ENCODE results near the gene ITGAE. TPM values are rescaled to one million over a fixed set of nuclear protein-coding genes. Genes with fewer than 3 reads are reported as not detected.

ITGAE gene
- total and polyA plus RNA-seq, 8 donors = 4.4 to 29.0 (median 7.0) TPM

DNA sequence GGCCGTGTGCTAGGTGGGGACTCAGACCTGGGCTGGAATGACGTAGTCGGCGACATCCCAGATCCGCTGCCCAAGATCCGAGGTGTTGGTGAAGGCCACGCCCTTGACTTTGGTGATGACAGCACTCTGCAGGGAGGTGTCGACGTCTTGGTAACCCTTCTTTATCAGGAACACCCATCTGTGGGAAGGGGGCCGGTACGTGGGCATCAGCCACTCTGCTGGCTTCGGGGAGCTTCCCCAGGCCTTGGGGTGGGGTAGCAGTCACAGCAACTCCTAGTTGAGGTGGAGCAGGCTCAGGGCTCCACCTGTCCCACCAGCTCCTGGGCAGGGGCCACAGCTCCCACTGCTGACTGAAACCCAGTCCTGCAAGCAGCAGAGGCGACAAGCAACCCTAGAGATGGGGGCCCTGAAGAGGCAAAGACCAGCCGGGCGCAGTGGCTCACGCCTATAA is 109.3 kb downstream of the ITGAE start:
- no peak for FAIRE-seq

DNA sequence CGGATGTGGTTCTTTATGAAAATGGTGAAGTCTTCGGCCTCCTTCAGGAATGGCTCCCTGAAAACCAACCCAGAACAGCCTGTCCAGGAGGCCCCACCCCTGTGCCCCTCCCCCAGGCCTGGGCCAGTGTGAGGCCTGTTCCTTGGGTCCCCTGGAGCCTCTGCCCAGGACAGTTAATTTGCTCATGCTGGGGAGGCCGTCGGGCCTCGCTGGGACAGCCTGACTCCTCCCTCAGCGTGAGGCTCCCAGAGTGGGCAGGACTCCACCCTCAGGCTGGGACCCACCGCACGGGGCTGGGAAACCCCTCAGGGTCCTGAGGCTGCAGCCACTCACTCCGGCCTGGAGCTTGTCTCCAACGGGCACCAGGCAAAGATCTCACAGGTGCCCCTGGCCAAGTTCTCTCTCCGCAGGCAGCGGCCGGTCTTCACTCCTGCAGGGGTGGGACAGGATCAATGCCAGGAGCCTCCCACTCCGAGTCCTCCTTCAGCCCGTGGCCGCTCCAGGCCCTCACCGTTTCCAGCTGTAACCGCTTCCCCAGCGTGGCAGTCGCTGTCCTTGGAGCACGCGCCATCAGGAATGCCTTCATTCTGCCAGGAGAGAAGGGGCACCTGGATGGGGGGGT is 110.8 kb downstream of the ITGAE start:
- WGBS, 2 donors = 67 to 70% methylated on average over 22 of the region's 22 CpGs
- no peak for ATAC-seq
- no peak for DNase-seq
- Histone ChIP-seq H3K9me3 (no peaks in the 10 kb centered on the region), H3K4me3 (no peak overlapping the region), H3K4me1 (no peaks in the 10 kb centered on the region), H3K27ac (no peak overlapping the region), H3K36me3 (no peaks in the 10 kb centered on the region), H3K27me3 (no peaks in the 10 kb centered on the region)
- intact Hi-C loops (cut with DNase I) = no loop called here
- no peak for FAIRE-seq
- TF ChIP-seq CTCF (IDR thresholded peaks at IDR 0.05) = no peak

More for the DNA sequence above, 109.3 kb downstream of the ITGAE start:
- no peak for DNase-seq
- no peak for TF ChIP-seq CTCF (IDR thresholded peaks at IDR 0.05)
- H3K4me3 ChIP-seq = no peak overlapping the region
- no peaks in the 10 kb centered on the region for H3K9me3 ChIP-seq
- intact Hi-C loops (cut with DNase I) = no loop called here
- H3K27ac ChIP-seq = no peak overlapping the region
- no peak for ATAC-seq
- H3K36me3 ChIP-seq = no peaks in the 10 kb centered on the region
- H3K27me3 ChIP-seq = no peaks in the 10 kb centered on the region
- WGBS, 2 donors = 67 to 70% methylated on average over 16 of the region's 16 CpGs
- H3K4me1 ChIP-seq = no peaks in the 10 kb centered on the region

DNA sequence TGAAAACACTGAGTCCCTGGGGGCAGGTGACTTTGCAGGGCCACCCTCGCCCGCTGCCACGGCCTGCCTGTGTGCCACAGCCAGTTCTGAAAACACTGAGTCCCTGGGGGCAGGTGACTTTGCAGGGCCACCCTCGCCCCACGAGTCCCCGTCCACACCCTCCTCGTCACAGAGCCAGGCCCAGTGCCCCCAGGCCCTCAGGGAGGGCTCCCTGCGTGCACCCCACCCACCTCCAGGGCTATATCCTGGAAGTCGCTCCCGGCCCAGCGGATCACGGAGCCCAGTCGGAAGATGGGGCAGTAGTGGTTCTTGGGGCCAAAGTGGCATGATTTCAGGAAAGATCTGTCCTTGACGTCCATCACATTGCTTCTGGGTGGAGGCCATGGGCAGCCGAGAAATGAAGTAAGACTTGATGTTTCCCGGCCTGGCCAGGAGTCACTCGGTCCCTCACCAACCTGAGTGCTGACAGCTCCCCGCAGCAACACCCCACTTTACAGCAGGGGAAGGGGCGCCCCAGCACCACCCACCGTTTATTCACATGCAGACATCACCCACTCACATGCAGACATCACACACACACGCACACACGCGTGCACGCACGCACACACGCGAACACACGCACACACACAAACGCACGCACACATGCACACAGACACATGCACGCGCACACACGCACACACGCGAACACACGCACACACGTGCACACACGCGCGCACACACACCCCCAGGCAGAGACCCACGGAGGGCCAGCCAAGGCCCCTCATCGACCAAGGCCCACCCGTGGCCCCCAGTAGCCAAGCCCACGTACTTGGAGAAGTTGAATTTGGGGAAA is 111.5 kb downstream of the ITGAE start:
- FAIRE-seq (no peak), DNase-seq (no peak), ATAC-seq (peak in 1 of 4 donors; percentile 82)
- no peak overlapping the region for H3K27ac ChIP-seq
- 73 to 80% methylated on average over 40 to 44 of the region's 44 CpGs for WGBS, 2 donors
- TF ChIP-seq CTCF (IDR thresholded peaks at IDR 0.05) = no peak
- no peak overlapping the region for H3K4me3 ChIP-seq
- no peaks in the 10 kb centered on the region for H3K36me3 ChIP-seq
- intact Hi-C loops (cut with DNase I) = no loop called here
- H3K9me3 ChIP-seq = no peaks in the 10 kb centered on the region
- no peaks in the 10 kb centered on the region for H3K27me3 ChIP-seq
- H3K4me1 ChIP-seq = no peaks in the 10 kb centered on the region

DNA sequence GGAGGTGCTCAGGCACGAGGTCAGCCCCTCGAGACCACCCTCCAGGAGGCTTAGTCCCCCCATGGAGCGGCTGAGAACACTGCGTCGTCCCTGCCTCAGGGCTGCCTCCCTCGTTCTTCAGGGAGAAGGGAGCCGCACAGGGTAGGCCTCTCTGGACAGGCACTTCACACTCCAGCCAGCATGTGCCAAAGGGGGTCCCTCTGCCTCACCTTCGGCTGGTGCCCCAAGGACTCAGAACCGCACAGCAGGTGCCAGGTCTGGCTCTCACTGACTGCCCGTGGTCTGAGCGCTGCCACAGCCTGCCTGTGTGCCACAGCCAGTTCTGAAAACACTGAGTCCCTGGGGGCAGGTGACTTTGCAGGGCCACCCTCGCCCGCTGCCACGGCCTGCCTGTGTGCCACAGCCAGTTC is 112.1 kb downstream of the ITGAE start:
- ATAC-seq = peak in 1 of 4 donors; percentile 36
- no peaks in the 10 kb centered on the region for H3K27me3 ChIP-seq

More for the DNA sequence above, 112.1 kb downstream of the ITGAE start:
- FAIRE-seq = no peak
- intact Hi-C loops (cut with DNase I) = no loop called here
- TF ChIP-seq CTCF (IDR thresholded peaks at IDR 0.05) = no peak
- DNase-seq = no peak
- 75 to 82% methylated on average over 13 to 14 of the region's 14 CpGs for WGBS, 2 donors
- H3K4me1 ChIP-seq = no peaks in the 10 kb centered on the region
- H3K4me3 ChIP-seq = no peak overlapping the region
- H3K27ac ChIP-seq = no peak overlapping the region
- no peaks in the 10 kb centered on the region for H3K9me3 ChIP-seq
- no peaks in the 10 kb centered on the region for H3K36me3 ChIP-seq
